Prostate gland (tissue), 2 donors: ENCODE data around the gene PDGFRB. TPM values are rescaled to one million over a fixed set of nuclear protein-coding genes. Genes with fewer than 3 reads are reported as not detected.

Source experiments
- DNase-seq: peaks from one replicate; pipeline ENCODE4 v3.0.0-alpha.2; 2019; ENCODE audit warnings: low spot score
- H3K27ac ChIP-seq, 2 donors: fragments of 200-600 bp; sonication (generic); 2 replicates each; pipeline ENCODE4 v1.5.1; 2017 to 2019
- H3K27me3 ChIP-seq: fragments of 200-600 bp; sonication (generic); replicated peaks from 2 replicates; pipeline ENCODE4 v1.5.1; 2019; ENCODE audit not compliant: insufficient read depth
- H3K36me3 ChIP-seq, 2 donors: fragments of 200-600 bp; sonication (generic); 1 replicate in 1 of 2; 2 replicates in 1 of 2; pipeline versions ENCODE4 v1.5.1 to v1.8.1; 2017 to 2019
- H3K4me1 ChIP-seq: fragments of 200-600 bp; sonication (generic); replicated peaks from 2 replicates; pipeline ENCODE4 v1.5.1; 2019
- H3K4me3 ChIP-seq, 2 donors: fragments of 200-600 bp; sonication (generic); 2 replicates each; pipeline ENCODE4 v1.5.1; 2017 to 2019
- H3K9me3 ChIP-seq: fragments of 200-600 bp; sonication (generic); 2 replicates; pipeline ENCODE4 v1.5.1; 2017
- POLR2A ChIP-seq: fragments of 450-650 bp; IDR thresholded peaks from one replicate; pipeline ENCODE4 v1.6.1; 2016; ENCODE audit warnings: antibody characterized with exemption, mild to moderate bottlenecking
- POLR2AphosphoS5 ChIP-seq: sonication (generic); formaldehyde crosslinking; IDR thresholded peaks from one replicate; pipeline ENCODE4 v1.6.1; 2017; ENCODE audit warnings: antibody characterized with exemption
- WGBS: methylation state at CpG from one replicate; pipeline ENCODE4 v1.1.5; 2018; 5-methylcytosine and 5-hydroxymethylcytosine counted together
- intact Hi-C: fragments of 100-400 bp; cut with DNase I; formaldehyde crosslinking; loops from one replicate; pipeline ENCODE4 v1.14.2; 2022
- small RNA-seq, 2 donors: library from RNA; depleted of rRNA; stranded (forward); fragments of <200 nt; gene quantifications; one replicate each; pipeline ENCODE3, GENCODE V24; 2016
- total RNA-seq, 2 donors: library from RNA; depleted of rRNA; stranded (reverse); fragments of >200 nt; gene quantifications; one replicate each; pipeline ENCODE4 v1.1.0, GENCODE V29; 2016
- TF ChIP-seq, protein P1 (sequence below), 4 experiments: fragments of 200-600 bp in 2 of 4; fragments of 450-650 bp in 2 of 4; sonication (generic) in 2 of 4; IDR thresholded peaks; 1 replicate in 3 of 4; 2 replicates in 1 of 4; pipeline ENCODE4 v1.5.1; 2016 to 2019; ENCODE audit warnings: antibody characterized with exemption in 4 of 4, mild to moderate bottlenecking in 2 of 4, moderate library complexity in 2 of 4

Gene PDGFRB
- total RNA-seq, 2 donors from 2014 or later: 14.5 to 161 TPM

DNA sequence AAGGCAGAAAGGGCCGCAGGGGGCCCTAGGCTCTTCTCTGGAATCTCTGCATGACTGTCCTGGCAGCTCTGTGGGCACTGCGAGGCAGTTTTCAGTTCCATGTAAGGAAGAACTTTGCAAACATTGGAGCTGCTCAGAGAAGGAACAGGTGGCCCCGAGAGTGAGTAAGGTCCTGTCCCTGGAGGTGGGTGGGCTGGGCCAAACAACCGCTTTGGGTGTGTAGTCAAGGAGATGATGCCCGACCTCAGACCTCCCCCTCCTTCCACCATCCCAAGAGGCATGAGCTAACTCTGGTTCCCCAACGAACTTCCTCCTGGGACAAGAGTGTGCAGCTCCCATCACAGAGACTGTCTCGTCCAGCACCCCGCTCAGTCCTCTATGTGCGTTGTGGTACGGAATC lies 89.8 kb downstream of the PDGFRB start:
- H3K4me1 ChIP-seq: no peaks in the 10 kb centered on the region
- no peaks in the 10 kb centered on the region for H3K27me3 ChIP-seq
- no peaks in the 10 kb centered on the region for H3K36me3 ChIP-seq
- no peak overlapping the region for H3K27ac ChIP-seq
- H3K9me3 ChIP-seq: no peaks in the 10 kb centered on the region
- TF ChIP-seq POLR2A (no peak), POLR2AphosphoS5 (no peak)
- TF ChIP-seq, protein P1, sequence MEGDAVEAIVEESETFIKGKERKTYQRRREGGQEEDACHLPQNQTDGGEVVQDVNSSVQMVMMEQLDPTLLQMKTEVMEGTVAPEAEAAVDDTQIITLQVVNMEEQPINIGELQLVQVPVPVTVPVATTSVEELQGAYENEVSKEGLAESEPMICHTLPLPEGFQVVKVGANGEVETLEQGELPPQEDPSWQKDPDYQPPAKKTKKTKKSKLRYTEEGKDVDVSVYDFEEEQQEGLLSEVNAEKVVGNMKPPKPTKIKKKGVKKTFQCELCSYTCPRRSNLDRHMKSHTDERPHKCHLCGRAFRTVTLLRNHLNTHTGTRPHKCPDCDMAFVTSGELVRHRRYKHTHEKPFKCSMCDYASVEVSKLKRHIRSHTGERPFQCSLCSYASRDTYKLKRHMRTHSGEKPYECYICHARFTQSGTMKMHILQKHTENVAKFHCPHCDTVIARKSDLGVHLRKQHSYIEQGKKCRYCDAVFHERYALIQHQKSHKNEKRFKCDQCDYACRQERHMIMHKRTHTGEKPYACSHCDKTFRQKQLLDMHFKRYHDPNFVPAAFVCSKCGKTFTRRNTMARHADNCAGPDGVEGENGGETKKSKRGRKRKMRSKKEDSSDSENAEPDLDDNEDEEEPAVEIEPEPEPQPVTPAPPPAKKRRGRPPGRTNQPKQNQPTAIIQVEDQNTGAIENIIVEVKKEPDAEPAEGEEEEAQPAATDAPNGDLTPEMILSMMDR (IDR thresholded peaks at IDR 0.05): no peak
- WGBS: 53% methylated on average over 10 of the region's 10 CpGs
- intact Hi-C loops: no loop called here
- no peak for DNase-seq
- no peak overlapping the region for H3K4me3 ChIP-seq

DNA sequence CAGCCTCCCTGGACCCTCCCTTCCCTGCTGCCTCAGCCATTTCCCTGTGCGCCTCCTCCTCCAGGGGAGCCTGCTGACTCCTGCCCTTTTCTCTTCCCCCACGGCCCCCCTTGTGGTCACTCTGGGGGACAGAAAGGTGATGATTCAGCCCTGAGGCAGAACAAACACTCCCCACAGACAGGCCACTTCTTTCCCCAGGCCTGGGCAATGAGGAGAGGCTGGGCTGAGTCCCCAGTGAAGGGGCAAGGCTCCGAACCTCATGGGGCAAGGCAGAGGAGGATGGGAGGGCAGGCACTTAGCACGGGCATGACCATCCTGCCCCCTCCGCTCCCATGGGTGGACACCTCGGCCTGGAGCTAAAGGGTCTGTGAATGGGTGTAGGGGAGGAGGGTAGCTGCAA lies 90.3 kb downstream of the PDGFRB start:
- WGBS: 70% methylated on average over 6 of the region's 6 CpGs
- H3K36me3 ChIP-seq: no peaks in the 10 kb centered on the region
- no peak for DNase-seq
- no peaks in the 10 kb centered on the region for H3K4me1 ChIP-seq
- H3K27ac ChIP-seq: no peak overlapping the region
- no peak overlapping the region for H3K4me3 ChIP-seq
- no peak for TF ChIP-seq POLR2AphosphoS5
- TF ChIP-seq POLR2A: no peak
- TF ChIP-seq, protein P1 (IDR thresholded peaks at IDR 0.05): no peak
- intact Hi-C loops: no loop called here
- H3K9me3 ChIP-seq: no peaks in the 10 kb centered on the region
- H3K27me3 ChIP-seq: no peaks in the 10 kb centered on the region

DNA sequence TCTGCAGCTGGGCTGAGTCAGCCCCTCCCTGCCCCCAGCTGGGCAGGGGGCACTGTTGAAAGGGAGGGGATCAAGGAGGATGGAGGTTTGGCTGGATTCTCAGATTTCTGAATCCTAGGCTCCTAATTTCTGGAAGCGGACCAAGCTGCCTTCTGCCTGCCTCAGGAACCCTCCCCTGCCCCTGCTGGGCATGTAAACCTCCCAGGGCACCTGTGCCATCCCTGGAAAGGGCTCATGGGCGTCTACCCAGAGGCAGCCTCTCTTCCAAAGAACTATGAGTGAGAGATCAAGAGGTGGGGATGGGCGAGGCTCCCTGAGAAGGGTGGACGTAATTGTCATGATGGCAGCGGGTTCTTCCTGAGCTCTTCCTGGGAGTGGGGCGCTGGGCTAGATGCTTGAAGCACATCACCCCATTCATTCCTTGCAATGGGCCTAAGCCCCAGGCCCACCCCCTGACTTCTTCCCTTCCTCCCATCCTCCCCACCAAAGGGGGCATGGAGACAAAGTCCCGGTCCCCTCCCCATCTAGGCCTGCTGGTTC lies 90.9 kb downstream of the PDGFRB start:
- H3K27ac ChIP-seq: no peak overlapping the region
- intact Hi-C loops: no loop called here
- no peak overlapping the region for H3K4me3 ChIP-seq
- H3K4me1 ChIP-seq: no peaks in the 10 kb centered on the region
- H3K36me3 ChIP-seq: no peaks in the 10 kb centered on the region
- TF ChIP-seq POLR2AphosphoS5 (no peak), POLR2A (no peak)
- TF ChIP-seq, protein P1 (IDR thresholded peaks at IDR 0.05): no peak
- no peaks in the 10 kb centered on the region for H3K9me3 ChIP-seq
- 83% methylated on average over 7 of the region's 7 CpGs for WGBS
- H3K27me3 ChIP-seq: no peaks in the 10 kb centered on the region
- DNase-seq: no peak

Small RNA genes lying within 50 kb of the gene (small RNA-seq; reads per million reads assigned to genes)
- 0 reads per million in 2 donors for gene RF00019

Other genes starting within 250 kb of the PDGFRB start
- gene PDE6A, start 211.1 kb downstream of the PDGFRB start, total RNA-seq: under 1 TPM in 1 of 2 donors, not detected in 1; 0.91 TPM
- gene SLC26A2, start 195.1 kb downstream of the PDGFRB start, total RNA-seq: 10 to 100 TPM; 19.4 to 31.0 TPM
- 10 to 100 TPM in 1 of 2 donors, 1 to 10 TPM in 1; 4.7 to 11.7 TPM for gene TIGD6, start 155.2 kb downstream of the PDGFRB start, total RNA-seq
- 10 to 100 TPM; 49.6 to 64.2 TPM for gene HMGXB3, start 155.1 kb downstream of the PDGFRB start, total RNA-seq
- gene CSF1R, start 69.3 kb downstream of the PDGFRB start, total RNA-seq: 10 to 100 TPM; 11.0 to 36.4 TPM
- 1 to 10 TPM in 1 of 2 donors, not detected in 1; 3.2 TPM for gene CDX1, start 10.9 kb upstream of the PDGFRB start, total RNA-seq
- gene SLC6A7, start 34.2 kb upstream of the PDGFRB start, total RNA-seq: not detected
- 1 to 10 TPM in 1 of 2 donors, under 1 TPM in 1; 0.50 to 1.0 TPM for gene CAMK2A, start 133.9 kb upstream of the PDGFRB start, total RNA-seq
- gene ARSI, start 147.1 kb upstream of the PDGFRB start, total RNA-seq: 1 to 10 TPM; 1.5 to 1.6 TPM
- gene TCOF1, start 201.9 kb upstream of the PDGFRB start, total RNA-seq: 10 to 100 TPM; 28.9 to 58.3 TPM